Subcutaneous abdominal adipose tissue (tissue), 5 donors: ENCODE data around the gene CCNG2.

Source experiments
- H3K27ac ChIP-seq: one replicate; pipeline ENCODE4 v1.7.0; 2013; ENCODE audit warnings: low read depth, mild to moderate bottlenecking, inconsistent platforms, low read length, moderate library complexity
- H3K27me3 ChIP-seq, 5 donors: one replicate each; pipeline ENCODE4 v1.7.0; 2013; ENCODE audit warnings: low read length in 5 of 5, inconsistent platforms in 1 of 5; ENCODE audit not compliant: control insufficient read depth in 5 of 5, insufficient read depth in 4 of 5
- H3K36me3 ChIP-seq, 5 donors: one replicate each; pipeline ENCODE4 v1.7.0; 2013; ENCODE audit warnings: low read length in 5 of 5; ENCODE audit not compliant: control insufficient read depth in 5 of 5, insufficient read depth in 5 of 5
- H3K4me1 ChIP-seq, 5 donors: one replicate each; pipeline ENCODE4 v1.7.0; 2013; ENCODE audit warnings: low read length in 5 of 5, mild to moderate bottlenecking in 3 of 5, moderate library complexity in 1 of 5; ENCODE audit not compliant: control insufficient read depth in 5 of 5, insufficient read depth in 5 of 5
- H3K4me3 ChIP-seq, 5 donors: one replicate each; pipeline ENCODE4 v1.7.0; 2013; ENCODE audit warnings: low read length in 5 of 5, low read depth in 1 of 5
- H3K9ac ChIP-seq, 5 donors: one replicate each; pipeline ENCODE4 v1.7.0; 2013; ENCODE audit warnings: low read length in 5 of 5, mild to moderate bottlenecking in 4 of 5, moderate library complexity in 3 of 5
- H3K9me3 ChIP-seq, 5 donors: one replicate each; pipeline ENCODE4 v1.7.0; 2013; ENCODE audit warnings: low read length in 5 of 5; ENCODE audit not compliant: control insufficient read depth in 5 of 5
- donor health status: healthy.
- donor health status: healthy.
- donor health status: healthy.
- donor health status: healthy.
- donor health status: healthy.

Gene CCNG2

DNA sequence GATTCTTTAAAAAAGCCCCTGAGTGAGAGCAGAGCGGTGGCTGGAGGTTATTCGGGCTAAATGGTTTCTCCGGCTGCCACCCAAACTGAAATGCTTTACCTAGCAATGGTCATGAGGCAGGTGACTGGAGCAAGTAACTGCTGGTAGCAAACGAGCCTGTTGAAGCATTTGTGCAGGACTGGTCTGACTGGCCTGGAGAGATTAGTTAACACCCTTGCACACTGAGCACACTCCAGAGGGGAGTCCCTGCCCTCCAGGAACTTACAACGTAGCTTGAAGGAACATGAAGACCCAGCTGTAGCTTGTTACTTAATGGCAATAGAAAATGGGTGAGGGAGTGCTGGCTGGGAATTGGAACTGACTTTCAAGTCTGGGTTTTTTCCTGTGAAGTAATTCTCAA is 40.4 kb downstream of the CCNG2 start:
- H3K27ac ChIP-seq: no peak overlapping the region
- no peak overlapping the region for H3K9ac ChIP-seq
- no peaks in the 10 kb centered on the region for H3K9me3 ChIP-seq
- H3K27me3 ChIP-seq: no peaks in the 10 kb centered on the region
- H3K36me3 ChIP-seq: no peaks in the 10 kb centered on the region
- no peak overlapping the region for H3K4me3 ChIP-seq
- peaks cover 0 to 9% (median 7%) of the 10 kb centered on the region in 5 donors for H3K4me1 ChIP-seq

DNA sequence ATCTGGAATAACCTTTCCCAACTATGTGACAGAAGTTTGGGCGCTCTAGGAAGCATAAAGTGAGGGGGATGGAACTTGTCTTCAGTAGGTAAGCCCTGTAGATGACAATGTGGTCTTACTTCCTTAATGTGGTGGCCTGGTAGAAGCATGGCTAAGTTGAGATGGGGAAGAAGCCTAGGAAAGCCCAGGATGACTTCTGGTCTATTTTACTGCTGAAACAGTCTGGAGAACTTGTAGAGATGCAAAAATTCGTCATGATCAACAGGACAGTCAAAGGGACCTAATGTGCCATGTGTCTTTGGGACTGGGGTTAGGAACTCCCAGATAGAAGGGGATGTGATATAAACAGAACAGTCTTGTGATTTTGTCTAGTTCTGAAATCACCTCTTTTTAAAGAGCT is 40.8 kb downstream of the CCNG2 start:
- Histone ChIP-seq H3K9me3 (no peaks in the 10 kb centered on the region), H3K4me3 (no peak overlapping the region), H3K27ac (no peak overlapping the region), H3K36me3 (no peaks in the 10 kb centered on the region), H3K9ac (no peak overlapping the region), H3K4me1 (peaks cover 0 to 9% (median 7%) of the 10 kb centered on the region in 5 donors), H3K27me3 (no peaks in the 10 kb centered on the region)

DNA sequence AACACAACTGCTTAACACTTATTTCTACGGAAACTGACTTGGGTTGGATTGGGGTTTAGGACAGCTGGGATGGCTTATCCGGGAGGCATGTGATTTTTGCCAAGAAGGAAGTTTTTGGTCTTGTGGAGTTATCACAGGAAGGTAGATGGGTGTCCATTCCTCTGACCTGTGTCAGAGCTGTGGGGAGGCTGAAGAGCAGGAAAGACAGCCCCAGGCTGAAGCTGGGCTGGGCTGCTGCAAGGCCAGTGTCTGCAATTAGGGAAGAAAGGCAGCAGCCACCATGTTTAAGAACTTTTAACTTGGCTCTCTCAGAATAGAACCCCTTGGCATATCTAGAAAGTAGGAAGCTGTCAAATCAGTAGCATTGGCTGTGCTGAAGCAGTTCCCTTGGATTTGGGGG is 42.3 kb downstream of the CCNG2 start:
- no peak overlapping the region for H3K4me3 ChIP-seq
- H3K9me3 ChIP-seq: no peaks in the 10 kb centered on the region
- no peaks in the 10 kb centered on the region for H3K27me3 ChIP-seq
- peaks cover 0 to 9% (median 7%) of the 10 kb centered on the region in 5 donors for H3K4me1 ChIP-seq
- H3K9ac ChIP-seq: no peak overlapping the region
- no peak overlapping the region for H3K27ac ChIP-seq
- no peaks in the 10 kb centered on the region for H3K36me3 ChIP-seq

DNA sequence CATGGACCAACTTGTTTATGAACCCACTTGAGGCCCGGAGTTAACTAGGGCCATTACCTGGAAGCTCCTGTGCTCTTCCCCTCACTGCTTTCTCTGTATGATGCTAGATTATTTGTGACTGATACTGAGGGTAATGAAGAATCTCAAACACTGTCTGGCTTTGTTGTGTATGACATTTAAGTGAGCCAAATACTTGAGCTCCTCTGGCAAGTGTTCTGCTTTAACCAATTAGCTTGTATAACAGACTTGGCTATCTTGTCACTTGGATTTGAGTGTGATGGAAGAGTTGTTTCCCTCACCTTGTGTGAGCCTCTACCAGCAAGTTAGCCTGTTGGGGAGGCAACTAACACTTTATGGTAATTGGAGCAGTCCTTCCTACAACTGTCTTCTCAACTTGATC is 42.7 kb downstream of the CCNG2 start:
- no peaks in the 10 kb centered on the region for H3K9me3 ChIP-seq
- H3K36me3 ChIP-seq: no peaks in the 10 kb centered on the region
- peaks cover 0 to 9% (median 7%) of the 10 kb centered on the region in 5 donors for H3K4me1 ChIP-seq
- no peak overlapping the region for H3K9ac ChIP-seq
- H3K4me3 ChIP-seq: no peak overlapping the region
- no peak overlapping the region for H3K27ac ChIP-seq
- H3K27me3 ChIP-seq: no peaks in the 10 kb centered on the region

DNA sequence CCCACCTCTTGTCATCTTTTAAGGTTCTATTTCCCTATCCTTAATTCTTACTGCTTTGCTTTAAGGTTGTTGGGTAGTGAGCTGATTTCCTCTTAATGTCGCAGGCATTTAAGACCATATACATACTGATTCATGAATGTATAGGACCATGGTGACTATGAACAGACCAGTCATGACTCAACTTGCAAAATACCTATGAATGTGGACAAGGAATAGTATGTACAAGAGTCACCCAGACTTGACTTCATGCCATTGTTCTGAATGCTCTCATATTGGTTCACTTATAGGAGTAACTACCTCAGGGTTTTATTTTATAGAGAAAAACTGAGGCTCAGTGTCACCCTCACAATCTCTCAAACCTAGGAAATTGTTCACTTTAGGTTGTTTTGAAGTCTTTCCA is 44.3 kb downstream of the CCNG2 start:
- H3K9me3 ChIP-seq: no peaks in the 10 kb centered on the region
- no peak overlapping the region for H3K9ac ChIP-seq
- peaks cover 0 to 1% (median 0%) of the 10 kb centered on the region in 5 donors for H3K27me3 ChIP-seq

DNA sequence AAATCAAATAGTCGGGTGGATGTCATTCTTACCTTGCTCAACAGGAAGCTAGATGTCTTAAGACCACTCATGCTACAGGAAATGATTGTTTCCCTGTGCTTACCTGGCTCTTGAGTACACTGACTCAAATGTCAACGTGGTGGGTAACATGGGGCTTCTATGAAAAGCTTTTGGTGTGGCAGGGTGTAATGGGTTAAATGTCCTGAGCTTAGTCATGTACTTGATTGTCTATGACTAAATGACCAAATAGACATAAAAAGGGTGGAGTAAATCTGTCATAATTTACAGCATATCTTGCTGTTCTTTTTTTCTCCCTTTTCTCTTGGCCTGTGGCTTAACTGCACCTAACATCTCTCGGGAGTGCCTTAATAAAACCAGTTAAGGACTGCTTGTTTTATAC is 44.9 kb downstream of the CCNG2 start:
- Histone ChIP-seq H3K27ac (no peak overlapping the region), H3K27me3 (peaks cover 0 to 5% (median 0%) of the 10 kb centered on the region in 5 donors), H3K36me3 (no peaks in the 10 kb centered on the region), H3K4me1 (peaks cover 0 to 9% (median 7%) of the 10 kb centered on the region in 5 donors), H3K9me3 (no peaks in the 10 kb centered on the region), H3K4me3 (no peak overlapping the region), H3K9ac (no peak overlapping the region)

More for the DNA sequence above, 44.3 kb downstream of the CCNG2 start:
- Histone ChIP-seq H3K4me1 (peaks cover 0 to 9% (median 7%) of the 10 kb centered on the region in 5 donors), H3K27ac (no peak overlapping the region), H3K36me3 (no peaks in the 10 kb centered on the region), H3K4me3 (no peak overlapping the region)

DNA sequence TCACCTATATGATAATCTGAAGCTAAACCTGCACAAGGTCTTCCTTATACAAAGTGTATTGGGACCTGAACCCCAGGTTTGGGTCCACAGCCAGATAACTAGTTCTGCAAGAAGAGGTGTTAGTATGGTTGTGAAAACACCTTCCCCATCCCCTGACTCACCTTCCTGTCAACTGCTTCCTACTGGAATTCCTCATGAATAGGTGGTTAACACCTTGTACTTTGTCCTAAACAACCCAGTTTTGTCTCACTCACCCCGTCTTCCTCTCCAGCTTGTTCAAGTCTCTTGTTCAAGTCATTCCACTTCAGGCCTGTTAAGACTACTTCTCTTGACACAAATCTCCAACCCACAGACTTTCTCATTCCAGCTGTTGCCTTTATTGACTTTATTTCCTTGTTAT is 45.5 kb downstream of the CCNG2 start:
- H3K4me3 ChIP-seq: no peak overlapping the region

DNA sequence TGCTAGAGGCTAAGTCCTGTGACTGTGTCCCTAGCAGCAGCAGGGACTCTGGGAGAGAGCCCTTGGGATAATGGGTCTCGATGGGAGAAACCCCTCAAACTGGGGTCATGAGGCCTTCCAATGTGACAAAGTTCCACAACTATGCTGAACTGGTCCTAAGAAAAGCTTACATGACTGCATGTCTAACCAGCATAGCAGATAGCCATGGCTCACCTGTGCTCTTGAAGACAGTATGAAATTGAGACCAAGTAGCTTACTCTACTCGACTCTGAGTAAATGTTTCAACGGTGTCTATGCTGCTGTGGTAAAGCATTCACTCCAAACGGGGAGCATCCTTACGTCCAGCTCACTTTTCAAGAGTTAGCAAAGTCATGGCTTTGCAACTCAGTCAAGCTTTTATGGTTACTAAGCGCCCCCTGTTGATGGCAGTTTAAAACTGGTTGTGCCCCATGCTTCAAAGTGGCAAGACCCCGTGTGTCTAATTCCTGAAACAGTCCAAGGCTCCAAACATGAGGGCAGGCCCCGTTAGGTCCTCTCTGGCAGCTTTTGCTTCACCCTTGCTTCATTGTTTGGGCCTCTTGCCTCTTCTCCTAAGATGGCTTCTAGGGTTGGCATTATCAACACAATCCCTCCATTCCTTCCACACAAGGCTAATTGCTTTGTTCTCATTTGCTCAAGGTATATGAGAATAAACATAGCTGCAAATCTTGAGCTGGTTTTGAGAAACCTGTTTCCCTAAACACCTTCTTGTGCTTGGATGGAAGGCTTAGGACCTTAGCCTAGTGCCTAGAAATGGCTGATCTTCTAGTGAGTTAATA is 46.6 kb downstream of the CCNG2 start:
- H3K27ac ChIP-seq: no peak overlapping the region
- H3K4me3 ChIP-seq: no peak overlapping the region
- no peaks in the 10 kb centered on the region for H3K9me3 ChIP-seq
- no peaks in the 10 kb centered on the region for H3K36me3 ChIP-seq
- no peak overlapping the region for H3K9ac ChIP-seq
- H3K4me1 ChIP-seq: no peaks in the 10 kb centered on the region
- peaks cover 0 to 5% (median 0%) of the 10 kb centered on the region in 5 donors for H3K27me3 ChIP-seq

More for the DNA sequence above, 45.5 kb downstream of the CCNG2 start:
- Histone ChIP-seq H3K9me3 (no peaks in the 10 kb centered on the region), H3K36me3 (no peaks in the 10 kb centered on the region), H3K27ac (no peak overlapping the region), H3K4me1 (peaks cover 0 to 5% (median 2%) of the 10 kb centered on the region in 5 donors), H3K27me3 (peaks cover 0 to 5% (median 0%) of the 10 kb centered on the region in 5 donors), H3K9ac (no peak overlapping the region)

DNA sequence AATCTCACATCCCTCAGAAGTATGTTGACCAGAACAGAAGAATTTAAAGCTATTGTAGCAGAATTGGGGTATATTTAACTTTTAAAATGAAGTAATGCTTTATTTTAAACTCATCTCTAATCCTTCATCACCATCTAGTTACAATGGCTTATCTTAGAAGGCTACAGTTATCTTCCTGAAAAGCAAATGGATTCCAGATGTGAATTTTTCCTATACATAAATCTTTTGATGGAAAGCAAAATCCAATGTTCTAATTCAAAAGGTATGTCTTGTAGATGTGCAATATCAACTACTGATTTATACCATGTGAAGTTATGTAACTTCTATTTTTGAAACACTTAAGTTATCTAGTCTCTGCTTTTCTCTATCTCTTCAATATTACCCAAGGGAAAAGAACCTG is 47.6 kb downstream of the CCNG2 start:
- H3K27ac ChIP-seq: no peak overlapping the region
- H3K27me3 ChIP-seq: peaks cover 0 to 5% (median 0%) of the 10 kb centered on the region in 5 donors
- no peak overlapping the region for H3K9ac ChIP-seq
- no peaks in the 10 kb centered on the region for H3K4me1 ChIP-seq
- no peaks in the 10 kb centered on the region for H3K9me3 ChIP-seq
- H3K4me3 ChIP-seq: no peak overlapping the region
- no peaks in the 10 kb centered on the region for H3K36me3 ChIP-seq

DNA sequence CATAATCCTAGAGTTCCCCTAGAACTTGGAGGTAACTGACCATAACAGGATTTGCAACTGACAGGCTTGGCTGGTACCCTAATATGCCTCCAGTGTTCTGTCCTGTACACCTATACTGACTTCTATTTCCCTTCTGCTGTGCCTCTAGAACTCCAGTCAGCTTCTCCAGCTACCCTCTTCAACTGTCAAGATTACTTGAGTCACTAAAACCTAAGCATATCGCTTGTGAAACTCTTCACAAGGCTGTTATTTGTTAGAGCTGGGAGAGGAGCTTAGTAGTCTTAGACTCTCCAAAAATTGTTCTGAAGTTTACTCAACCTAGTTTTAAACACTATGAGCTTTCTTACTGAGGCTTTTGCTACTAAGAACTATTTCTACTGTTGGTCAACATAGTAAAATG is 52.0 kb downstream of the CCNG2 start:
- H3K36me3 ChIP-seq: no peaks in the 10 kb centered on the region
- H3K27ac ChIP-seq: no peak overlapping the region
- no peak overlapping the region for H3K4me3 ChIP-seq
- peaks cover 0 to 5% (median 0%) of the 10 kb centered on the region in 5 donors for H3K27me3 ChIP-seq
- no peaks in the 10 kb centered on the region for H3K9me3 ChIP-seq
- no peak overlapping the region for H3K9ac ChIP-seq
- no peaks in the 10 kb centered on the region for H3K4me1 ChIP-seq
